GM18508 (cell line): Measurements from ENCODE around the gene AZIN2.
"Not testable (repeated sequence)": the region's sequence is repeated elsewhere in the genome, so short reads cannot be mapped to it uniquely, and the experiment has no call there.

ENCODE experiments used
- ATAC-seq: cut with Tn5 transposase; IDR thresholded peaks from one replicate; pipeline ENCODE4 v1.9.1; 2021; ENCODE audit warnings: moderate number of reproducible peaks; ENCODE audit not compliant: insufficient read depth, unreplicated experiment

The AZIN2 gene

DNA sequence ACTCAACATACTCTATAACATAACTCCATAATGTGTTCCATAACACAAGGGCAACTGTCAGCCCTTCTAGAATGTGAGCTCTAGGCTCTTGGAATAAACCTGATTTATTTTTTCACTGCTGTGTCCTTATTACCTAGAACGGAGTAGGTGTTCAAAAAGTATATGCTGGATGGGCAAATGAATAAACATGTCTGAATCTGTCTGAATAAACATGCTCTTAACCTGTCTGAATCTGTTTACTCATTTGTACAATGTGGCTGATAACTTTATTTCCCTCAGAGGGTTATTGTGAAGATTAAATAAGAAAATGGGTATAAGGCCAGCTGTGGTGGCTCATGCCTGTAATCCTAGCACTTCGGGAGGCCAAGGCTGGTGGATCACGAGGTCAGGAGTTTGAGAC is 42.3 kb downstream of the AZIN2 start:
- ATAC-seq: no peak

DNA sequence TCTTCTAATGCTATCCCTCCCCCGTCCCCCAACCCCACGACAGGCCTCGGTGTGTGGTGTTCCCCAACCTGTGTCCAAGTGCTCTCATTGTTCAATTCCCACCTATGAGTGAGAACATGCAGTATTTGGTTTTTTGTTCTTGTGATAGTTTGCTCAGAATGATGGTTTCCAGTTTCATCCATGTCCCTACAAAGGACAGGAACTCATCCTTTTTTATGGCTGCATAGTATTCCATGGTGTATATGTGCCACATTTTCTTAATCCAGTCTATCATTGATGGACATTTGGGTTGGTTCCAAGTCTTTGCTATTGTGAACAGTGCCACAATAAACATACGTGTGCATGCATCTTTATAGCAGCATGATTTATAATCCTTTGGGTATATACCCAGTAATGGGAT is 43.7 kb downstream of the AZIN2 start:
- not testable (repeated sequence) for ATAC-seq

DNA sequence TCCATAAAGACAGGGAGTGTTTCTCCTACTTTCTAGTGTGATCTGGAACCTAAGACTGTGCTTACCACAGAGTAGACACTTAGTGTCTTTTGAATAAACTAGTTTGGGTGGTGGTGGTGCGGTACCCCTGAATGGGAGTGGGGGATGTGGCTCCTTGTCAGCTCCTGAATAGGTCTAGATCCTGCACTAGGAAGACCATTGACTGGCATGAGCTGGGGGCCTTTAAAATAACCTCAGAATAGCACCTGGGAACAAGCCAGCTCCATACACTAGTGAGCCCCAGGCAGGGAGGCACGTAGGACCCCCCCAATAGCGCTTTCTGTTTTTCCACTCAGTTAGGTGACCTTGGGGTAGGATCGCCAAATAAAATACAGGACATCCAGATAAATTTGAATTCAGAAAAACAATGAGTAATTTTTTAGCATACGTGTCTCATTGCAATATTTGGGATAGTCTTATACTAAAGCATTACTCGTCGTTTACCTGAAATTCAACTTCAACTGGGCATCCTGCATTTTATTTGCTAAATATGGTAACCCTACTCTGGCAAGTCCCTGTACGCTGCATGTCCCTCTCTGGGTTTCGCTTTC is 45.6 kb downstream of the AZIN2 start:
- ATAC-seq: no peak

DNA sequence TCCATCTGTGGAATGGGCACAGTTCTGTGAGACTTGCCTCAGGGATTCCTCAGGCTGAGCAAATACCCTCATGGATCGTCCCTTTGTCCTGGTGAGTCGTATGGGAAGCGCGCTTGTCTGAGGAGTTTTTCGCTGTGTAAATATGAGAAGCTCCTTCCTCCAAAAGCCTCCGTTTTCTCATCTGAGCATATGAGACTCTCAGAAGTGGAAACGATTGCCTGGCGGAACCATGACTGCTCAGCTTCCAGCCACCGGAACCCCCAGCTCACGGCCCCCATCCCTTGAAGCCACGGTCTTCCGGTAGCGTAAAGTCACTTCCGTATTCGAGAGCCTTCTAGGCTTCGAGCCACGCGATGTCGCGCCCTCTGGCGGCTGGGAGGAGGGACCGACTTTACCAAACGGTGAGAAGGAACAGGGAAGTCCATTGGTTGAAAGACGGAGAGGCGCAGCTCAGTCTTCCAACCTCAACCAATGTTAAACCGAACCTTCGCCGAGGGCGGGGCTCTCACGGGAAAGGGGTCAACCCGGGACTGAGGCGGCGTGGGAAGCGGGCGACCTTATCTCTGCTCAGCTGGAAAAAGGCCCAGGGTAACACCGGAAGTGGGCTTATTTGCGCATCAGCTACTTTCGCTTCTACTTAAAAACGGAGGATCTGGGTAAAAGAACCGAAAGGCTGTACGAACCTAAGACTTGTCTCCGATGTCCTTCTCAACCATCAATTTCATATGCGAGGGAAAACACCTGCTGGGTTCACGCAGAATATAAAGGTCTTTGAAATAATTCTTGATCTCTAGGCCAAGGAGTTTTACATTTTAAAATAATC is 46.3 kb downstream of the AZIN2 start:
- peak; percentile 82 for ATAC-seq

DNA sequence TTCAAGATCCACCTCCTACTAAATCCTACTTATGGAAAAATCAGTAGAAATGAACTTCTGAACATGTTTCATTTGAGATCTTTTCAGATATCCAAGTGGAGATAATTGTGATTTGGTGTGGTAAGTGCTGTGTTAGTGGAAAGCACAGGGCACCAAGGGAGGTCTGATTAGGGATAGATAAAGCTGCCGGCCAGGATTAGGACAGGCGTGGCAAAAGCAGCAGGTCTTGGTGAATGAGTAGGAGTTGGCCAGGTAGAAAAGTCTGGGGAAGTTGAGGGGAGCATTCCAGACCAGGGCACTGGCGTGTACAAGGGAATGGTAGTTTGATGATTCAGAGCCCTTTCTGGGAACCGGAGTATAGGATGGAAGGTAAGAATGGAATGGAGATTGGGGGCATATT is 47.8 kb downstream of the AZIN2 start:
- ATAC-seq: no peak

DNA sequence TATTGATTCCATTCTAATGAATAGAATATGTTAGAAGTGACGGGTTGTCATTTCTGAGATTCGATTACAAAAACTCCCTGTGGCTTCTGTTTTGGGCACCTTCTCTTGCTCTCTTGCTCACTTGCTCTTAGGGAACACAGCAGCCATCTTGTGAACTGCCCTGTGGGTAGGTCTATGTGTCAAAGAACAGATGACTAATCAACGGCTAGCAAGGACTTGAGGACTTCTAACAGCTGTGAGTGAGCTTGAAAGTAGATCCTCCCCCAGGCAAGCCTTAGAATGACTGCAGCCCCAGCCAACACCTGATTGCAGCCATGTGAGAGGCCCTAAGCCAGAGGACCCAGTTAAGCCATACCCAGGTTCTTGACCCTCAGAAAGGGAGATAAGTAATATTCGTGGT is 49.3 kb downstream of the AZIN2 start:
- no peak for ATAC-seq

DNA sequence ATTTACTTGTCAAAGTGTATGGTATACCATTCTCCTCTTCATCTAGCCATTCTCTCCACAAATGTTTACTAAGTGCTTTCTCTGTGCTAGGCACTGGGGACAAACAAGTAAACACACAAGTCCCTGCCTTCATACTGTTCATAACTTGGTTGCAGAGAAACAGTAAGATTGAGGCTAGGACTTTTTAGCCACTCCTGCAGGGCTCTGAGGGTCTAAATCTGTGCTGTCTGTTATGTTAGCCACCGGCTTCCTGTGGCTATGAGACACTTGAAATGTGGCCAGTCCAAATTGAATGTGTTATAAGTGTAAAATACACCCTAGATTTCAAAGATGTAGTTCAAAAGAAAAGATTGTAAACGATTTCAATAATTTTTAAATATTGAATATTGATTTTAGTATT is 50.2 kb downstream of the AZIN2 start:
- no peak for ATAC-seq

DNA sequence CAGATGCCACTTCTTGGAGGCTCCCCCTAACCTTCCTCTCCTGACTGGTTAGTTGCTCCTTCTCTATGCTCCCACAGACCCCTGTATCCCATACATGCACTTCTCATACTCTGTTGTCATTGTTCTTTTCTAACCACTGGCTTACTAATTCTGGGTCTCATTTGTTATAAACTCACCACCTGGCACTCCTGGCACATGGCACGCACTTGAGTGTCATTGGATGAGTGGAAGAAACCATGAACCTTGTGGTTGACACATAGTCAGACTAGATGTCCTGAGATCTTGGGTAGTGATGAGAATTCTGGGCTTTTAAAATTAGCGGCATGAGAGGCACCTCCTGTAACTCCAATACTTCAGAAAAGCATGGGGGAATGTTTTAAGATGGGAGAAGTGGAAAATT is 51.6 kb downstream of the AZIN2 start:
- ATAC-seq: no peak

DNA sequence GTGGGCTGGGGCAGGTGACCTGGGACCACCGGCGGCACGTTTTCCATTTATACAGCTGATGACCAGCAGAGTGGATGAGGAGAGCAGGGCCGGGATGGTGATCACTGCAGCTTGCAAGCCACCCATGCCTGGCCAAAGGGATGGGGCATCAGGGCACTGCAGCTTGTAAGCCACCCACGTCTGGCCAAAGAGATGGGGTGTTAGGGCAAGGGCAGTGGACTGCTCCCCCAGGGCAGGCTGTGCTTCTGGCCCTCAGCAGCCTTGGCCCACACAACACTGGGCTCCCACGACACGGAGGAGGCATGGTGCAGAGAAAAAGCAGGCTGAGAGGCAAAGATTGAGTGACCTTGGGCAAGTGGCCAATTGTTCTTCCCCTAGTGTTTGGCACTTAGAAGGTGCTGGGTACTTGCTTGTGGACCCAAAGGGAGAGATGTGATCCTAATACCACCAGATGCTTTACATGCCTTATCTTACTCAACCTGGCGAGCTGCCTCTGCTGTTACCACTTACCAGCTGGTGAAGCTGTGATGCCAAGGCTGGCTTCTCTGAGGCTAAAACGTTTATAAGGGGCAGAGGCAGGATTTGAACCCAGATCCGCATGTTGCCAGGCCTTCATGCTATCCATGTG is 52.6 kb downstream of the AZIN2 start:
- no peak for ATAC-seq

DNA sequence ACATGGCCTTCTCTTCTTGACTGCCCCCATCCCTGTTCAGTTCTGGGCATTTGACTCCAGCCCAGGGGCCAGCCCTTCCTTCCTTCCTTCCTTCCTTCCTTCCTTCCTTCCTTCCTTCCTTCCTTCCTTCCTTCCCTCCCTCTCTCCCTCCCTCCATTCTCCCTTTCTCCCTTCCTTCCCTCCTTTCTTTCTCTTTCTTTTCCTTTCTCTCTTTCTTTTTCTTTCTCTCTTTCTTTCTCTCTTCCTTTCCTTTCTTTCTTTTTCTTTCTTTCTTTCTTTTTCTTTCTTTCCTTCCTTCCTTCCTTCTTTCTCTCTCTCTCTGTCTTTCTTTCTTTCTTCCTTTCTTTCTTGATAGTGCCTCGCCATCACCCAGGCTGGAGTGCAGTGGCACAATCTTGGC is 55.1 kb downstream of the AZIN2 start:
- not testable (repeated sequence) for ATAC-seq

DNA sequence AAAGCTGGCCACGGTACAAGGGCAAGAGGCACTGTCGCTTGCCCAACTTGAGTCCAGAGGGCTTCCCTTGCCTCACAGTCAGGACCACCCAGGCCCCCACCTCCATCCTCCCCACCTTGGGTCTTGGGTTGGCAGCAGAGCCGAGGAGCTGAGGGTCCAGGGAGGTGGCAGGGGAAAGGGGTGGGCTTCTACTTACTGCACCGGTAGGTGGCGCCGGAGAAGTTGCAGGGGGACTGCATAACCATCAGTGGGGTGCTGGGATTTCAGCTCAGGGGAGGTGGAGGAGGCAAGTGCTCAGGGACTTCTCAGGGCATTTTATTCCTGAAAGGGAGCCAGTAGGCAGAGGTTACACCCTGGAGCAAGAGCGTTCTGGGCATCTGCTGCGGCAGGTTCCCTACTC is 56.8 kb downstream of the AZIN2 start:
- no peak for ATAC-seq

DNA sequence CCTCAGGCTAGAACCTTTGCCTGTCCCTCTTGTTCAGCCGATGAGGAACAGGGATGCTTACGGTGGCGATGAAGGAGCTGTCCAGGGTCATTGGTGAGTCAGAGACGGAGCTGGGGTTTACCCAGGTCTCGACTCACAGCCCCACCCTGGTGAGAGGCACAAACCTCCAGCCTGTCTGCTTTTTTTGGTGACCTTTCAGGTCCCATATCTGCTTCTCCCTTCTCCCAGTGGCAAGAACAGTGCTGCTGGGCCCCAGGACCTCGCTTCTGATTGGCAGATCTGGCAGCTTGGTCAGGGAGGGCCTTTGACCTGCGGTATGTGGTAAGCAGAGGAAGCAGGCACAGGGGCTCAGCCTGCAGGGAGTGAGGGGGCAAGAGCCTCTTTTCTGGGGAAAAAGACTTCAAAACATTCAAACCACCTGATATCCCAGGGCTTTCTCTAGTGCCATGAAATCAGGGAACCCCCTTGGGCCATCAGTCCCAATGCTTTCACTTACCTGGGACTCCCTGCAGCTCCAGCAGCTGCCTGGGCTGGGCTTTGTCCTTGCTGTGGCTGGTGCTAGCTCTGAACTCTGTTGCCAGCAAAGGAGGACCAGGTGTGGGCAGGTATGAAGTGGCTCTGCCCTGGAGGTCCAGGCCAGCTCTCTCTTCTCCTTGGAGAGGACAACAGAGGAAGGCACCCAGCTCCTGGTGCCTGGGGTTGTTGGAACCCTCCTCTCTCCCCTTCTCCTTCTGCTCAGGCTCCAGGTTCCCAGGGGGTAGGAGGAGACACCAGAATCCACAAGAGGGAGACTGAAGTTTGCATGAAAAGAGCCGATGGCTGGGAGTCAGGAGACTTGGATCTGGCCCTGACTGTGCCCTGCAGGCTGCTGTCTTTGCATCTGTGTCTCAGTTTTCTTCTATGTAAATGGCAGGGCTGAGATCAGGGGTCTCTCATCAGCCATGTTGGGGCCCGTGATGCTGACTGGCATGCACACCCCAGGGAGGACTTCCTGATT is 59.5 kb downstream of the AZIN2 start:
- no peak for ATAC-seq

DNA sequence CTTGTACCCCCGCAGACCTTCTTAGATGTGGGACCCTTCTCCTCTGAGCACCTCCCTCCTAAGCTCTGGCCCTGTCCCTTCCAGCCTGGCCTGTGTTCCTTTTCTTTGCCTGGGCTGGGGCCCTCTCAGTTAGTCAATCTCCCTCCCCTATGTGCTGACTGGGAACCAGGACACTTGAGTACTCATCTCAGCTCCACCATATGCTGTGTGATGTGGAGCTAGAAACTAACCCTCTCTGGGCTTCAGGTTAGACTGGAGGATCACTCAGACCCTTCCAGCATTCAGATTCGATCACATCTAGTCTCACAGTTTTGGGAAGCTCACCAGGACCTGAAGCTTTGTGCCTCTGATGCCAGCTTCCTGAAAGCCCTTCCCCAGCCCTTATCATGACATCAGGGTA is 60.3 kb downstream of the AZIN2 start:
- no peak for ATAC-seq

DNA sequence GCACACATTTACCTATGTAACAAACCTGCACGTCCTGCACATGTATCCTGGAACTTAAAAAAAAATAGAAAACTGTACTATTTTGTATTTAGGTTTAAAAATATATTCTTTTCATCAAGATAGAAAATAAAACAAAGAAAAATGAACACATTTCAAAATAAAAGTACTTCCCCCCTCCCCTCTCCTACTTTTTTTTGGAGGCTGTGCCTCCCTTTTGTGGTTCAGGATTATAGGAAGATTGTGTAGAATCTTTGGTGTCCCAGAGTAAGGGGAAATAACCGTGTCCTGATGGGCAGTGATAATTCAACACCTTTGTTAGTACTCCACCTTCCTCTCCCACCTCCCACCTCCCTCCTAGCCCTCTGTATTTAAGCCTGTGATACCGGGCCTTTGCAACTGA is 60.8 kb downstream of the AZIN2 start:
- ATAC-seq: no peak

DNA sequence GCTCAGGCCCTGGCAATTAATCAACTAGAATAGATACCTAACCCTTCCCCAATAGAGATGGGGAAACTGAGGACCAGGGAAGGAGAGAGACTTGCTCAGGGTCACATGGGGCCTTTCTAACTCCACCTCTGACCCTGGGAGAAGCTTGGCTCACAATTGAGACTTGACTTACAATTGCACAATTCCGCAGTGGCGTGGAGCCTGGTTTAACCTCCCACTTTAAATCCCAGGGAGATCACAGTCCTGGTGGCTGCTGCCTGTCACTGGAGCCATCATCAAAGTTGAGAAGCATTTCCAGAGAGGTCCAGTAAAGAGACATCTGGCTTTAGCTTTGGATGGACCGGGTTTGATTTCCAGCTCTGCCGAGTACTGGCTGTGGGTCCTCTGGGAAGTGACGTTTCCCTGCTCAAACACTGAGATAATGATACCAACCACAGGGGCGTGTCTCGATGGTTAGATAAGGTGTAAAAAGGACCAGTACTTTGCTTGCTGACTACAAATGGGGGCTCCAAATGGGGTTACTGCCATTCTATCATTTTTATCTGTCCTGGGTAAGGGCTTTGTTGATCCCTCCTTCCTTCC is 61.6 kb downstream of the AZIN2 start:
- no peak for ATAC-seq

DNA sequence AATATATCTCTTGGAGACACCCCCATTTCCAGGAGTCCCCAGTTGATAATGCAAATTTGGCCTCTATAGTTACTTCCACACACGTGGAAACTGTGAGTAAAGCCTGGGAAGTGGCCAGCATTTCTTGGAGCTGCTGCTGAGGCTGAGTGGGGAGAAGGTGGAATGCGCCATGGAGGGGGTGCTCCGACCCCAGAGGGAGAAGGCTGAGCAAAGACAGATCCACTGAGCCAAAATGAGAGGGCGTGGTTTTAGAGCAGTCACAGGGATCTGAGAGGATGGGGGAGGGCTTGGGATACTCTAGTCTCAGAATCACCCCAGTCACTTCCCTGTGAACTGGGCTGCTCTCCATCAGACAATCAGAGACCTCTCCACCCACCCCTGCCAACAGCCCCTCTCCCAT is 62.2 kb downstream of the AZIN2 start:
- ATAC-seq: no peak

DNA sequence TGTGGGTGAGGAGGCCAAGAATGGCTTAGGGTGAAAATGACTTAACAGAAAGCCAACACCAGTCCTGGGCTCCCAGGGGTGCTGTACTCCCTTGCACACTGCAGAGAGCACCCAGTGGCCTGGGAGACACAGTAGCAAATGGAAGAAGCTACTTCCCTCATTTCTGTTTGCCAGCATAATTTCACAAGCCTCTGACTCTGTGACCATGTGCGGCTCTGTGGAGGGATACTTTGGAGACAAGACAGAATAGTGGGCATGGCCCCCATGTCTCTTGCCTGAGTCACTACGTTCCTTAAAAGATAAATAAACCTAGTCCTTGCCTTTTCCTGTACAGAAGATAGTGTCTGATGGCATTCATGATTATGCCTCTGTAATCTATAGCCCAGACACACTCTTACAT is 62.7 kb downstream of the AZIN2 start:
- no peak for ATAC-seq

DNA sequence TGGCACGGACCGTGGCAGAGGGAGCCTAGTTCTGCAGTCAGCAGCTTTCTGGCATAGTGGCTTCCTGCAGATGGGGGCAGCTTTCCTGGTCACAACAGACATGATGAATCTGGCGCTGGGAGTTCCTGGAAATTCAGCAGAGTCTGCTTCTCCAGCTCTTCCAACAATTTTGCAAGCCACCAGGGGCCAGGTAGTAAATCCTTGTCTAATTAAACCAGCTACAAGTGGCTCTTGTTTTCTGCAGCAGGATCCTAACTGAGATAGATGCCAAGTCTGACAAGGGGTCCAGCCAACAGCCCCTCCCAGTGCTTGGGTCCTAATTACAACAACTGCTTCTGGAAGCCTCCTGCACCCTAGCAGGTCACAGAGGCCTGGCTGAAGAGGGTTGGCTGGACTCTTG is 65.0 kb downstream of the AZIN2 start:
- ATAC-seq: no peak

DNA sequence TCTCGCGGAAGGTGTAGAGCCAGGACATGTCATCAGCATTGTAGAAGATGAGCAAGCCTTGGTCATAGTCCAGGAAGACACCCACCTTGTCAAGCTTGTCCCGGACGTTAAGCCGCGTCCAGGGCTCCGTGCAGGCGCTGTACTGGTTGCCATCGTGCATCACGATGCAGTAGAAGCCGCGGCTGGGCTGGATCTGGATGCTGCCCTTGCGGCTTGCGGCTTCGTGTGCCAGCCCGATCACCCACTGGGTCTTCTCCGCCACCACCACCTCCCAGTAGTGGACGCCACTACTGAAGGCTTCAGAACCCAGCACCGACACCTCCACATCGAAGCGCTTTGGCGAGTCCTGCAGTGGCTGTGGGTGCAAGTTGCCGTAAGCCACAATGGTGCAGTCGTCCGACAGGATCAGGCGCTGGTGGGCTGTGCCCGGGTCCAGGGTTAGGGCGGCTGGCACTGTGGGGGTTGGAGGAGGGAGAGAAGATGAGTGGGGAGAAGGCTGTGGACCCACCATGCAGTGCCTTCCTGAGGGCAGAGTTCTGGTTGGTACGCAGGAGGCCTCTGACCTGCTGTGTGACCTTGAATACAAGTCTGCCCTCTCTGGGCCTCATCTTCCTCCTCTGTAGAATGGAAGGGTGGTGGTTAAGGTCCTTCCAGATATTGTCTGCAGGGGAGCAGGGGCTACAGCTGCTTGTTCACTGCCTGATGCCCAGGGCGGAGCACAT is 66.5 kb downstream of the AZIN2 start:
- no peak for ATAC-seq

DNA sequence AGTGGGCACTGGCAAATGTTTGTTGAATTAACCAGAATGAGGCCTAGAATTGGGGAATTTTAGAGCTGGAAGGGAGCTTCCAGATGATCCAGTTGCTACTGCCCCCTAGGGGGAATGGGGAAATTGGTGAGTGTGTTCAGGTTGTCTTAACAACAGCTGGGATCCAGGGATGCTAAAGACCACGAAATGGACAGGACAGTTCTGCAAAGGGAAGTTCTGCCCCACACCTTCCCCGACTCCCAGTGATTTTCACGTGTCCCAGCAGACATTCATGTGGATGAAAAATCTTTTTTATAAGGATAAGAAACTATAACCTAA is 67.0 kb downstream of the AZIN2 start:
- no peak for ATAC-seq
